Pancreas (tissue), 10 donors: ENCODE measurements around the gene REG4. TPM values are rescaled to one million over a fixed set of nuclear protein-coding genes. Genes with fewer than 3 reads are reported as not detected.

Experiments
- ATAC-seq, 4 donors: fragments of 200-7000 bp; cut with Tn5 transposase; one replicate each; pipeline versions ENCODE4 v1.8.0 to v1.9.1; 2020; ENCODE audit warnings: mild to moderate bottlenecking in 4 of 4, moderate library complexity in 4 of 4
- DNase-seq, 6 donors: peaks; one replicate each; pipeline ENCODE4 v3.0.0-alpha.2; 2020
- FAIRE-seq: peaks from 2 replicates; lab custom pipeline; 2012; peaks lifted over from hg19 to GRCh38; lab: Jason Lieb, UNC
- H3K27ac ChIP-seq, 4 donors: fragments of 200-600 bp; sonication (generic); 1 replicate in 3 of 4; 2 replicates in 1 of 4; pipeline versions ENCODE4 v1.5.0 to v1.8.0; 2020
- H3K27me3 ChIP-seq, 4 donors: fragments of 200-600 bp; one replicate each; pipeline ENCODE4 v1.8.0; 2021
- H3K36me3 ChIP-seq, 3 donors: fragments of 200-600 bp; sonication (generic) in 1 of 3; one replicate each; pipeline versions ENCODE4 v1.5.0 to v1.8.0; 2020 to 2021
- H3K4me1 ChIP-seq, 3 donors: fragments of 200-600 bp; one replicate each; pipeline ENCODE4 v1.8.0; 2021
- H3K4me3 ChIP-seq, 4 donors: fragments of 200-600 bp; sonication (generic) in 2 of 4; one replicate each; pipeline versions ENCODE4 v1.5.0 to v1.8.0; 2020 to 2021
- H3K9me3 ChIP-seq, 4 donors: fragments of 200-600 bp; one replicate each; pipeline ENCODE4 v1.8.0; 2021
- CTCF ChIP-seq, 4 donors: fragments of 200-600 bp; sonication (generic) in 3 of 4; IDR thresholded peaks; one replicate each; pipeline versions ENCODE4 v1.5.0 to v1.8.0; 2021; ENCODE audit warnings: antibody characterized with exemption in 4 of 4
- WGBS, 2 donors: extraction: QIAGEN DNeasy Blood & Tissue Kit; methylation state at CpG; one replicate each; pipeline ENCODE4 v1.1.7; 2013; 5-methylcytosine and 5-hydroxymethylcytosine counted together
- intact Hi-C, 3 donors: fragments of 100-400 bp; cut with DNase I; formaldehyde crosslinking; loops; one replicate each; pipeline versions ENCODE4 v1.11.1 to v1.14.2; 2022
- polyA plus RNA-seq, 2 donors: library from polyadenylated mRNA; stranded (reverse); fragments of 200-250 nt; gene quantifications; one replicate each; pipeline ENCODE4 v1.2.3, GENCODE V29; 2013
- total RNA-seq, 6 donors: library from RNA; stranded (reverse); fragmentation: NEBNext Ultra II Directional in 4 of 6; extraction: Animal tissue kit (Norgen Biotek cat#: 25700) in 4 of 6; gene quantifications; one replicate each; pipeline versions ENCODE4 v1.2.1 to v1.2.4, GENCODE V29; 2021 to 2023
- donor health status: healthy with polysubstance abuse.
- donor health status: DM: no; HTN: no; CAD: no; lungs with moderate emphysema.
- donor health status: DM: no; HTN: no; CAD: no.
- donor health status: control.
- donor health status: control.
- donor health status: Bipolar disorder and iron deficiency.
- donor health status: DM: yes; HTN: yes; CAD: no.
- donor health status: DM: no; HTN: no; CAD: no.
- donor health status: DM: no; HTN: no; CAD: no.
- donor health status: DM: yes; HTN: yes; CAD: no.

The REG4 gene
- total and polyA plus RNA-seq, 8 donors: 9.4 to 32.3 (median 22.6) TPM

- no peak for TF ChIP-seq CTCF (IDR thresholded peaks at IDR 0.05)
- ATAC-seq: no peak
- H3K4me3 ChIP-seq: no peak overlapping the region
- WGBS, 2 donors: 92 to 98% methylated on average over 2 of the region's 2 CpGs
- FAIRE-seq: no peak
- H3K4me1 ChIP-seq: peaks cover 6 to 17% (median 16%) of the 10 kb centered on the region in 3 donors
- no peak for DNase-seq
- H3K27me3 ChIP-seq: no peaks in the 10 kb centered on the region
- intact Hi-C loops: no loop called here
- no peaks in the 10 kb centered on the region for H3K36me3 ChIP-seq
- no peaks in the 10 kb centered on the region for H3K9me3 ChIP-seq
- H3K27ac ChIP-seq: no peak overlapping the region
Measured at GRCh38 chr1:119772298-119772697, 39.0 kb downstream of the REG4 start.

GRCh38 chr1:119771770-119772169, 39.5 kb downstream of the REG4 start:
- Histone ChIP-seq H3K4me3 (no peak overlapping the region), H3K36me3 (no peaks in the 10 kb centered on the region), H3K9me3 (no peaks in the 10 kb centered on the region), H3K27me3 (no peaks in the 10 kb centered on the region), H3K4me1 (peaks cover 8 to 22% (median 18%) of the 10 kb centered on the region in 3 donors), H3K27ac (no peak overlapping the region)
- no peak for TF ChIP-seq CTCF (IDR thresholded peaks at IDR 0.05)
- DNase-seq: no peak
- 78 to 84% methylated on average over 3 of the region's 3 CpGs for WGBS, 2 donors
- intact Hi-C loops: no loop called here
- ATAC-seq: no peak
- no peak for FAIRE-seq

- no peaks in the 10 kb centered on the region for H3K27me3 ChIP-seq
- intact Hi-C loops: no loop called here
- H3K4me1 ChIP-seq: peaks cover 16 to 25% (median 24%) of the 10 kb centered on the region in 3 donors
- peak in 1 of 6 donors; percentile 60 for DNase-seq
- H3K4me3 ChIP-seq: no peak overlapping the region
- TF ChIP-seq CTCF (IDR thresholded peaks at IDR 0.05): no peak
- 29 to 36% methylated on average over 2 of the region's 2 CpGs for WGBS, 2 donors
- H3K27ac ChIP-seq: no peak overlapping the region
- FAIRE-seq: no peak
- H3K36me3 ChIP-seq: no peaks in the 10 kb centered on the region
- no peak for ATAC-seq
- H3K9me3 ChIP-seq: no peaks in the 10 kb centered on the region
Measured at GRCh38 chr1:119771016-119771415, 40.2 kb downstream of the REG4 start.

- no peak for TF ChIP-seq CTCF (IDR thresholded peaks at IDR 0.05)
- Histone ChIP-seq H3K36me3 (no peaks in the 10 kb centered on the region), H3K4me3 (peak within 1 kb of the TSS in 1 of 4 donors; percentile 17), H3K27me3 (no peaks in the 10 kb centered on the region), H3K4me1 (peaks cover 10 to 18% (median 16%) of the 10 kb centered on the region in 3 donors), H3K9me3 (no peaks in the 10 kb centered on the region), H3K27ac (no peak within 1 kb of the TSS)
- no peak for FAIRE-seq
- peak in 2 of 6 donors; percentile 49 to 67 for DNase-seq
- peak; percentile 49 to 79 (median 72) for ATAC-seq
- intact Hi-C loops: no loop called here
- WGBS, 2 donors: 44 to 47% methylated on average over 8 of the region's 8 CpGs
Measured at GRCh38 chr1:119768778-119769177, 42.5 kb downstream of the REG4 start, which contains the start of gene HMGCS2. TSS of gene HMGCS2 (minus strand) at chr1:119768905. CDS start at chr1:119768844, 61 bp downstream.

GRCh38 chr1:119767486-119767885, 43.8 kb downstream of the REG4 start:
- FAIRE-seq: no peak
- intact Hi-C loops: no loop called here
- Histone ChIP-seq H3K4me1 (peaks cover 9 to 14% (median 10%) of the 10 kb centered on the region in 3 donors), H3K27me3 (no peaks in the 10 kb centered on the region), H3K36me3 (no peaks in the 10 kb centered on the region), H3K27ac (no peak overlapping the region), H3K4me3 (peak overlapping the region in 1 of 4 donors; percentile 17), H3K9me3 (no peaks in the 10 kb centered on the region)
- no peak for DNase-seq
- no peak for TF ChIP-seq CTCF (IDR thresholded peaks at IDR 0.05)
- WGBS, 2 donors: 49 to 60% methylated on average over 2 of the region's 2 CpGs
- ATAC-seq: peak in 1 of 4 donors; percentile 16
